HEK293 (cell line): ENCODE data around the gene IL4R.

Experiments
- CTCF ChIA-PET: fragments of 350-600 bp; formaldehyde crosslinking; extraction: SDS; loops from one replicate; lab custom pipeline; 2021; ENCODE audit warnings: antibody characterized with exemption; lab: Yijun Ruan, JAX
- POLR2A ChIA-PET: fragments of 300-600 bp; formaldehyde crosslinking; extraction: SDS; loops from one replicate; lab custom pipeline; 2020; ENCODE audit warnings: antibody characterized with exemption, inconsistent platforms; lab: Yijun Ruan, JAX
- H3K27ac ChIP-seq: fragments of 200-500 bp; sonication (Bioruptor generic); 2 replicates; pipeline ENCODE4 v1.5.1; 2014; ENCODE audit warnings: low read depth, low read length, control low read depth, inconsistent platforms; ENCODE audit errors: extremely low read depth
- H3K36me3 ChIP-seq, 2 experiments: fragments of 200-500 bp in 1 of 2; sonication (Bioruptor generic) in 1 of 2; 1 replicate in 1 of 2; 2 replicates in 1 of 2; pipeline ENCODE4 v1.5.1; 2014 to 2017; ENCODE audit warnings: inconsistent platforms in 2 of 2, low read length in 2 of 2; ENCODE audit not compliant: control insufficient read depth in 2 of 2, insufficient read depth in 1 of 2
- H3K4me1 ChIP-seq: fragments of 200-500 bp; sonication (Bioruptor generic); 2 replicates; pipeline ENCODE4 v1.5.1; 2014; ENCODE audit warnings: mild to moderate bottlenecking, low read length, inconsistent platforms; ENCODE audit not compliant: control insufficient read depth, insufficient read depth
- H3K4me3 ChIP-seq: 2 replicates; pipeline ENCODE4 v1.5.1; 2011; ENCODE audit warnings: low read depth, mild to moderate bottlenecking, control low read depth, low read length, moderate library complexity
- H3K9me3 ChIP-seq: fragments of 200-500 bp; sonication (Bioruptor generic); 2 replicates; pipeline ENCODE4 v1.5.1; 2014; ENCODE audit warnings: low read depth, low read length, inconsistent platforms; ENCODE audit not compliant: control insufficient read depth, insufficient read depth
- CTCF ChIP-seq: fragments of 450-650 bp; formaldehyde crosslinking; IDR thresholded peaks from 2 replicates; pipeline ENCODE4 v1.5.1; 2016; ENCODE audit warnings: missing biosample characterization, missing genetic modification characterization
- GLIS2 ChIP-seq: fragments of 450-650 bp; formaldehyde crosslinking; IDR thresholded peaks from 2 replicates; pipeline ENCODE4 v1.5.1; 2016; ENCODE audit warnings: missing biosample characterization, missing genetic modification characterization
- PATZ1 ChIP-seq: fragments of 450-650 bp; formaldehyde crosslinking; IDR thresholded peaks from 2 replicates; pipeline ENCODE4 v1.5.1; 2016; ENCODE audit warnings: missing biosample characterization, missing genetic modification characterization
- SALL2 ChIP-seq: fragments of 450-650 bp; formaldehyde crosslinking; IDR thresholded peaks from 2 replicates; pipeline ENCODE4 v1.5.0; 2017; ENCODE audit warnings: missing biosample characterization, mild to moderate bottlenecking, missing genetic modification characterization, borderline replicate concordance
- ZBTB1 ChIP-seq: fragments of 450-650 bp; formaldehyde crosslinking; IDR thresholded peaks from 2 replicates; pipeline ENCODE4 v1.5.1; 2016; ENCODE audit warnings: missing biosample characterization, missing genetic modification characterization
- ZIC2 ChIP-seq: fragments of 450-650 bp; formaldehyde crosslinking; IDR thresholded peaks from 2 replicates; pipeline ENCODE4 v1.5.1; 2016; ENCODE audit warnings: missing biosample characterization, missing genetic modification characterization
- ZNF121 ChIP-seq: fragments of 450-650 bp; formaldehyde crosslinking; IDR thresholded peaks from 2 replicates; pipeline ENCODE4 v1.5.1; 2016; ENCODE audit warnings: missing biosample characterization, missing genetic modification characterization
- ZNF132 ChIP-seq: fragments of 450-650 bp; formaldehyde crosslinking; IDR thresholded peaks from 2 replicates; pipeline ENCODE4 v1.5.1; 2017; ENCODE audit warnings: missing biosample characterization, missing genetic modification characterization, borderline replicate concordance
- ZNF202 ChIP-seq: fragments of 450-650 bp; formaldehyde crosslinking; IDR thresholded peaks from 2 replicates; pipeline ENCODE4 v1.5.1; 2016; ENCODE audit warnings: missing biosample characterization, missing genetic modification characterization, borderline replicate concordance
- ZNF239 ChIP-seq: fragments of 450-650 bp; formaldehyde crosslinking; IDR thresholded peaks from 2 replicates; pipeline ENCODE4 v1.5.1; 2016; ENCODE audit warnings: missing biosample characterization, missing genetic modification characterization
- ZNF274 ChIP-seq, 2 experiments: fragments of 200-500 bp in 1 of 2; fragments of 450-650 bp in 1 of 2; sonication (Bioruptor generic) in 1 of 2; formaldehyde crosslinking in 1 of 2; IDR thresholded peaks; 2 replicates each; pipeline versions ENCODE4 v1.5.1 to v1.6.1; 2014 to 2016; ENCODE audit warnings: borderline replicate concordance in 1 of 2, inconsistent platforms in 1 of 2, low read length in 1 of 2, missing biosample characterization in 1 of 2, missing genetic modification characterization in 1 of 2
- ZNF391 ChIP-seq: fragments of 450-650 bp; formaldehyde crosslinking; IDR thresholded peaks from 2 replicates; pipeline ENCODE4 v1.5.1; 2016; ENCODE audit warnings: low read depth, missing biosample characterization, missing genetic modification characterization, borderline replicate concordance
- ZNF449 ChIP-seq: fragments of 450-650 bp; formaldehyde crosslinking; IDR thresholded peaks from 2 replicates; pipeline ENCODE4 v1.5.1; 2017; ENCODE audit warnings: missing biosample characterization, mild to moderate bottlenecking, missing genetic modification characterization, moderate library complexity
- ZNF555 ChIP-seq: fragments of 450-650 bp; formaldehyde crosslinking; conservative IDR thresholded peaks from 2 replicates; pipeline ENCODE4 v1.5.1; 2017; ENCODE audit warnings: missing biosample characterization, mild to moderate bottlenecking, missing genetic modification characterization, inconsistent platforms
- ZNF830 ChIP-seq: fragments of 450-650 bp; IDR thresholded peaks from 2 replicates; pipeline ENCODE4 v1.5.0; 2018; ENCODE audit warnings: missing biosample characterization, missing genetic modification characterization, low read depth, mild to moderate bottlenecking, moderate library complexity
- ZSCAN18 ChIP-seq: fragments of 450-650 bp; formaldehyde crosslinking; IDR thresholded peaks from 2 replicates; pipeline ENCODE4 v1.5.1; 2016; ENCODE audit warnings: missing biosample characterization, missing genetic modification characterization

The IL4R gene

GRCh38 chr16:27353853-27354252, 40.1 kb downstream of the IL4R start (continued):
- no peak for TF ChIP-seq ZBTB1 (tag by site-specific recombination)
- no peak for TF ChIP-seq ZNF239
- TF ChIP-seq ZNF555 (tag by site-specific recombination), result no peak
- TF ChIP-seq PATZ1 (tag by site-specific recombination), result no peak
- no peak for TF ChIP-seq ZSCAN18

GRCh38 chr16:27355610-27356009, 41.8 kb downstream of the IL4R start:
- CTCF ChIA-PET, result interaction anchor here (0.5 to 2.5 kb wide), 9 partner anchors 13 to 590 kb away, joined by 3 to 13 read pairs (median 4); no protein-coding TSS in a partner anchor
- Histone ChIP-seq H3K27ac (no peak overlapping the region), H3K9me3 (no peaks in the 10 kb centered on the region), H3K4me3 (no peak overlapping the region), H3K4me1 (no peaks in the 10 kb centered on the region), H3K36me3 (peaks cover 0 to 33% of the 10 kb centered on the region in 2 experiments; a peak in 1 of 3 replicates)
- POLR2A ChIA-PET, result no interaction called here
- TF ChIP-seq ZIC2 (tag by site-specific recombination) (peak; percentile 32; the same call in 1 of the 2 replicates), CTCF (tag by site-specific recombination) (0 out of 2 replicates have a peak, but pooled peaks have one; percentile 9), ZNF121 (tag by site-specific recombination) (no peak)

GRCh38 chr16:27356794-27357193, 43.0 kb downstream of the IL4R start:
- ChIA-PET CTCF (interaction anchor here (0.5 to 2.0 kb wide), 4 partner anchors 11 to 122 kb away, joined by 3 to 5 read pairs (median 4); no protein-coding TSS in a partner anchor), POLR2A (no interaction called here)
- TF ChIP-seq ZNF132 (tag by site-specific recombination), result no peak
- TF ChIP-seq ZNF391 (tag by site-specific recombination), result no peak
- TF ChIP-seq ZSCAN18, result no peak
- no peak for TF ChIP-seq SALL2 (tag by site-specific recombination)
- no peak for TF ChIP-seq ZNF202 (tag by site-specific recombination)
- TF ChIP-seq GLIS2 (tag by site-specific recombination), result no peak
- no peak for TF ChIP-seq ZNF830 (tag by site-specific recombination)
- no peak for TF ChIP-seq ZNF449 (tag by site-specific recombination)
- no peak for TF ChIP-seq ZNF274 (IDR thresholded peaks at IDR 0.05; ENCODE audit: low read length)
- TF ChIP-seq ZNF274 (tag by site-specific recombination; IDR thresholded peaks at IDR 0.05; ENCODE audit: borderline replicate concordance), result no peak
- Histone ChIP-seq H3K27ac (no peak overlapping the region), H3K4me3 (no peak overlapping the region), H3K36me3 (peaks cover 0 to 27% of the 10 kb centered on the region in 2 experiments; a peak in 1 of 3 replicates), H3K9me3 (no peaks in the 10 kb centered on the region), H3K4me1 (no peaks in the 10 kb centered on the region)
